ENCODE data around the gene SAFB2. TPM values are rescaled to one million over a fixed set of nuclear protein-coding genes. Genes with fewer than 3 reads are reported as not detected.

The SAFB2 gene
- total and polyA plus RNA-seq, 10 of the 15 experiments (the other 5 are each of a cell fraction or from before 2014, with no cell fraction given) = 4.5 to 89.2 (median 42.9) TPM

GRCh38 chr19:5622465-5623396 is at the start of gene SAFB2, which contains the start of gene SAFB (continued):
- no peak for TF ChIP-seq CEBPB (IDR thresholded peaks at IDR 0.05; ENCODE audit: borderline replicate concordance in 1 of 2, low read depth in 2 of 2, low read length in 2 of 2)
- TF ChIP-seq EGR1 (IDR thresholded peaks at IDR 0.05; ENCODE audit: borderline replicate concordance in 1 of 2, low read depth in 2 of 2, low read length in 2 of 2) = peak; percentile 41 to 88
- no peak for TF ChIP-seq MTA3 (IDR thresholded peaks at IDR 0.05; ENCODE audit: borderline replicate concordance, low read length)
- TF ChIP-seq SPI1 (IDR thresholded peaks at IDR 0.05; ENCODE audit: borderline replicate concordance, insufficient read depth, low read depth, low read length) = peak; percentile 19; the same call in 1 of the 2 replicates
- TF ChIP-seq CEBPZ (IDR thresholded peaks at IDR 0.05; ENCODE audit: low read depth, low read length) = no peak
- no peak for TF ChIP-seq SMAD1 (IDR thresholded peaks at IDR 0.05; ENCODE audit: low read depth, partially characterized antibody)
- TF ChIP-seq E2F4 (IDR thresholded peaks at IDR 0.05; ENCODE audit: low read depth, low read length) = 0 out of 2 replicates have a peak, but pooled peaks have one; percentile 60
- TF ChIP-seq NFYB (IDR thresholded peaks at IDR 0.05; ENCODE audit: insufficient read depth, low read depth, low read length) = no peak
- TF ChIP-seq YY1 (IDR thresholded peaks at IDR 0.05; ENCODE audit: low read depth, low read length) = peak; percentile 94
- peak; percentile 46 for TF ChIP-seq BACH1 (IDR thresholded peaks at IDR 0.05; ENCODE audit: borderline replicate concordance)
- TF ChIP-seq ELK1 (IDR thresholded peaks at IDR 0.05; ENCODE audit: low read depth, low read length) = no peak
- TF ChIP-seq GATAD2B (conservative IDR thresholded peaks at IDR 0.05; ENCODE audit: low read depth) = peak; percentile 24; the same call in 1 of the 2 replicates
- TF ChIP-seq KAT2A (conservative IDR thresholded peaks at IDR 0.05; ENCODE audit: control insufficient read depth, low read depth, low read length) = no peak
- no peak for TF ChIP-seq TBL1XR1 (IDR thresholded peaks at IDR 0.05; ENCODE audit: low read depth, low read length)
- TF ChIP-seq ZNF274 (IDR thresholded peaks at IDR 0.05; ENCODE audit: insufficient read depth, insufficient read length) = no peak
- TF ChIP-seq SKIL (IDR thresholded peaks at IDR 0.05; ENCODE audit: low read depth, poor library complexity, severe bottlenecking) = no peak
- 0 out of 2 replicates have a peak, but pooled peaks have one; percentile 34 for TF ChIP-seq IRF3 (IDR thresholded peaks at IDR 0.05)
